Effector memory CD8-positive, alpha-beta T cell (primary cell): ENCODE results near the gene ERC1.

Experiments used
- ATAC-seq: fragments of 150-1000 bp; cut with Tn5 transposase; replicated peaks from 2 replicates; pipeline ENCODE4 v1.10.0; 2021; ENCODE audit warnings: mild to moderate bottlenecking, moderate library complexity
- DNase-seq, 3 experiments: peaks; one replicate each; pipeline ENCODE4 v3.0.0; 2021
- H3K27ac Mint-ChIP-seq, 2 donors: one replicate each; pipeline ENCODE4 v1.8.0; 2022; ENCODE audit warnings: mild to moderate bottlenecking in 2 of 2, mixed read lengths in 2 of 2, moderate library complexity in 2 of 2
- H3K27me3 Mint-ChIP-seq, 2 donors: one replicate each; pipeline ENCODE4 v1.8.0; 2022; ENCODE audit warnings: mixed read lengths in 2 of 2
- H3K36me3 Mint-ChIP-seq: one replicate; pipeline ENCODE4 v1.8.0; 2022; ENCODE audit warnings: mild to moderate bottlenecking, moderate library complexity, mixed read lengths; ENCODE audit not compliant: insufficient read depth
- H3K4me1 Mint-ChIP-seq, 2 donors: one replicate each; pipeline ENCODE4 v1.8.0; 2022; ENCODE audit warnings: low read depth in 2 of 2, mixed read lengths in 2 of 2
- H3K4me3 Mint-ChIP-seq, 2 donors: one replicate each; pipeline ENCODE4 v1.8.0; 2022; ENCODE audit warnings: mild to moderate bottlenecking in 2 of 2, mixed read lengths in 2 of 2, moderate library complexity in 2 of 2
- H3K9me3 Mint-ChIP-seq, 2 donors: one replicate each; pipeline ENCODE4 v1.8.0; 2022; ENCODE audit warnings: mixed read lengths in 2 of 2

ERC1 gene

GRCh38 chr12:967641-968040 is 23.4 kb upstream of the ERC1 start:
- no peaks in the 10 kb centered on the region for H3K4me1 Mint-ChIP-seq
- ATAC-seq (no peak), DNase-seq (no peak)
- peaks cover 3% of the 10 kb centered on the region for H3K36me3 Mint-ChIP-seq
- no peaks in the 10 kb centered on the region for H3K9me3 Mint-ChIP-seq
- no peaks in the 10 kb centered on the region for H3K27me3 Mint-ChIP-seq
- no peak overlapping the region for H3K4me3 Mint-ChIP-seq
- H3K27ac Mint-ChIP-seq = no peak overlapping the region

GRCh38 chr12:968545-968944 is 22.5 kb upstream of the ERC1 start:
- ATAC-seq = no peak
- Mint-ChIP-seq H3K27me3 (no peaks in the 10 kb centered on the region), H3K36me3 (peaks cover 3% of the 10 kb centered on the region), H3K4me1 (no peaks in the 10 kb centered on the region), H3K27ac (no peak overlapping the region), H3K4me3 (no peak overlapping the region), H3K9me3 (no peaks in the 10 kb centered on the region)
- no peak for DNase-seq

GRCh38 chr12:969821-970220 is 21.2 kb upstream of the ERC1 start:
- Mint-ChIP-seq H3K4me1 (no peaks in the 10 kb centered on the region), H3K27me3 (no peaks in the 10 kb centered on the region), H3K9me3 (no peaks in the 10 kb centered on the region), H3K4me3 (no peak overlapping the region), H3K36me3 (no peaks in the 10 kb centered on the region), H3K27ac (no peak overlapping the region)
- ATAC-seq (no peak), DNase-seq (no peak)

GRCh38 chr12:971991-972390 is 19.0 kb upstream of the ERC1 start:
- Mint-ChIP-seq H3K36me3 (no peaks in the 10 kb centered on the region), H3K27me3 (no peaks in the 10 kb centered on the region), H3K27ac (no peak overlapping the region), H3K9me3 (no peaks in the 10 kb centered on the region), H3K4me1 (no peaks in the 10 kb centered on the region), H3K4me3 (no peak overlapping the region)
- DNase-seq = no peak
- no peak for ATAC-seq

- no peak overlapping the region for H3K27ac Mint-ChIP-seq
- H3K27me3 Mint-ChIP-seq = peaks cover 0 to 5% of the 10 kb centered on the region in 2 donors
- no peak overlapping the region for H3K4me3 Mint-ChIP-seq
- H3K4me1 Mint-ChIP-seq = no peaks in the 10 kb centered on the region
- no peaks in the 10 kb centered on the region for H3K9me3 Mint-ChIP-seq
- DNase-seq = no peak
- no peak for ATAC-seq
- H3K36me3 Mint-ChIP-seq = no peaks in the 10 kb centered on the region
Observed at GRCh38 chr12:974271-974862, 16.7 kb upstream of the ERC1 start.

GRCh38 chr12:976644-977043 is 14.4 kb upstream of the ERC1 start:
- H3K36me3 Mint-ChIP-seq = peaks cover 3% of the 10 kb centered on the region
- no peaks in the 10 kb centered on the region for H3K9me3 Mint-ChIP-seq
- DNase-seq (no peak), ATAC-seq (no peak)
- peaks cover 0 to 5% of the 10 kb centered on the region in 2 donors for H3K27me3 Mint-ChIP-seq
- no peak overlapping the region for H3K4me3 Mint-ChIP-seq
- H3K27ac Mint-ChIP-seq = no peak overlapping the region
- peaks cover 0 to 3% of the 10 kb centered on the region in 2 donors for H3K4me1 Mint-ChIP-seq

- ATAC-seq = no peak
- Mint-ChIP-seq H3K27ac (no peak overlapping the region), H3K4me1 (peaks cover 0 to 3% of the 10 kb centered on the region in 2 donors), H3K9me3 (no peaks in the 10 kb centered on the region), H3K27me3 (peaks cover 0 to 5% of the 10 kb centered on the region in 2 donors), H3K36me3 (peaks cover 3% of the 10 kb centered on the region), H3K4me3 (no peak overlapping the region)
- DNase-seq = no peak
Observed at GRCh38 chr12:977156-977555, 13.9 kb upstream of the ERC1 start.

GRCh38 chr12:979349-979748 is 11.7 kb upstream of the ERC1 start:
- Mint-ChIP-seq H3K27ac (no peak overlapping the region), H3K4me3 (no peak overlapping the region), H3K27me3 (peaks cover 0 to 5% of the 10 kb centered on the region in 2 donors), H3K4me1 (peaks cover 0 to 3% of the 10 kb centered on the region in 2 donors), H3K36me3 (peaks cover 3% of the 10 kb centered on the region), H3K9me3 (no peaks in the 10 kb centered on the region)
- ATAC-seq = no peak
- no peak for DNase-seq

- H3K27me3 Mint-ChIP-seq = peaks cover 0 to 5% of the 10 kb centered on the region in 2 donors
- ATAC-seq (no peak), DNase-seq (no peak)
- peaks cover 0 to 3% of the 10 kb centered on the region in 2 donors for H3K4me1 Mint-ChIP-seq
- peaks cover 3% of the 10 kb centered on the region for H3K36me3 Mint-ChIP-seq
- H3K4me3 Mint-ChIP-seq = no peak overlapping the region
- H3K27ac Mint-ChIP-seq = no peak overlapping the region
- H3K9me3 Mint-ChIP-seq = no peaks in the 10 kb centered on the region
Observed at GRCh38 chr12:981176-981828, 9.7 kb upstream of the ERC1 start.

- Mint-ChIP-seq H3K4me3 (no peak overlapping the region), H3K27me3 (peaks cover 0 to 5% of the 10 kb centered on the region in 2 donors), H3K4me1 (peaks cover 0 to 3% of the 10 kb centered on the region in 2 donors), H3K36me3 (peaks cover 3% of the 10 kb centered on the region), H3K9me3 (no peaks in the 10 kb centered on the region), H3K27ac (no peak overlapping the region)
- no peak for DNase-seq
- no peak for ATAC-seq
Observed at GRCh38 chr12:981961-982360, 9.1 kb upstream of the ERC1 start.

GRCh38 chr12:988646-989045 is 2.4 kb upstream of the ERC1 start:
- Mint-ChIP-seq H3K27ac (no peak overlapping the region), H3K27me3 (no peaks in the 10 kb centered on the region), H3K4me3 (no peak overlapping the region), H3K4me1 (peaks cover 11 to 22% of the 10 kb centered on the region in 2 donors), H3K9me3 (no peaks in the 10 kb centered on the region), H3K36me3 (peaks cover 18% of the 10 kb centered on the region)
- ATAC-seq (no peak), DNase-seq (no peak)

GRCh38 chr12:989051-989450 is 2.0 kb upstream of the ERC1 start:
- DNase-seq = no peak
- H3K27ac Mint-ChIP-seq = no peak overlapping the region
- H3K36me3 Mint-ChIP-seq = peaks cover 18% of the 10 kb centered on the region
- ATAC-seq = no peak
- no peaks in the 10 kb centered on the region for H3K9me3 Mint-ChIP-seq
- H3K4me1 Mint-ChIP-seq = peaks cover 11 to 22% of the 10 kb centered on the region in 2 donors
- H3K4me3 Mint-ChIP-seq = peak overlapping the region in 1 of 2 donors; percentile 89
- H3K27me3 Mint-ChIP-seq = no peaks in the 10 kb centered on the region

GRCh38 chr12:989751-990660 is 1.0 kb upstream of the ERC1 start:
- Mint-ChIP-seq H3K4me1 (peaks cover 11 to 25% of the 10 kb centered on the region in 2 donors), H3K27me3 (no peaks in the 10 kb centered on the region), H3K27ac (peak overlapping the region; percentile 89 to 94), H3K4me3 (peak overlapping the region; percentile 89 to 94), H3K36me3 (peaks cover 18% of the 10 kb centered on the region), H3K9me3 (no peaks in the 10 kb centered on the region)
- DNase-seq (peak in 2 of 3 experiments; percentile 29 to 45), ATAC-seq (peak; percentile 31)
